Smooth muscle cell (in vitro differentiated cells): ENCODE measurements around the gene PKP2. TPM values are rescaled to one million over a fixed set of nuclear protein-coding genes. Genes with fewer than 3 reads are reported as not detected.
"Not testable (repeated sequence)": the region's sequence is repeated elsewhere in the genome, so short reads cannot be mapped to it uniquely, and the experiment has no call there.

Experiments
- DNase-seq: peaks from one replicate; lab custom pipeline; 2025; ENCODE audit not compliant: unreplicated experiment; lab: John Stamatoyannopoulos, UW
- H2AFZ ChIP-seq: fragments of 200-600 bp; sonication (generic); 2 replicates; pipeline ENCODE4 v1.6.0; 2016; ENCODE audit warnings: antibody characterized with exemption, low read depth, mild to moderate bottlenecking
- H3F3A ChIP-seq: fragments of 200-600 bp; sonication (generic); 2 replicates; pipeline ENCODE4 v1.6.0; 2017; ENCODE audit warnings: antibody characterized with exemption, low read depth
- H3K27ac ChIP-seq: fragments of 200-600 bp; sonication (generic); 2 replicates; pipeline ENCODE4 v1.5.1; 2016; ENCODE audit warnings: low read depth, mild to moderate bottlenecking
- H3K27me3 ChIP-seq: fragments of 200-600 bp; sonication (generic); 2 replicates; pipeline ENCODE4 v1.6.1; 2016; ENCODE audit warnings: low read depth, mild to moderate bottlenecking
- H3K36me3 ChIP-seq: fragments of 200-600 bp; sonication (generic); 2 replicates; pipeline ENCODE4 v1.5.1; 2016; ENCODE audit warnings: low read depth
- H3K4me1 ChIP-seq: fragments of 200-600 bp; sonication (generic); 2 replicates; pipeline ENCODE4 v1.5.1; 2016; ENCODE audit warnings: low read depth
- H3K4me2 ChIP-seq: fragments of 200-600 bp; sonication (generic); 2 replicates; pipeline ENCODE4 v1.6.0; 2016; ENCODE audit warnings: mild to moderate bottlenecking
- H3K4me3 ChIP-seq: fragments of 200-600 bp; sonication (generic); 2 replicates; pipeline ENCODE4 v1.5.1; 2016; ENCODE audit warnings: mild to moderate bottlenecking
- H3K79me2 ChIP-seq: fragments of 200-600 bp; sonication (generic); 2 replicates; pipeline ENCODE4 v1.6.0; 2016; ENCODE audit warnings: low read depth, mild to moderate bottlenecking
- H3K9ac ChIP-seq: fragments of 200-600 bp; sonication (generic); 2 replicates; pipeline ENCODE4 v1.6.0; 2016; ENCODE audit warnings: low read depth
- H3K9me3 ChIP-seq: fragments of 200-600 bp; sonication (generic); replicated peaks from 2 replicates; pipeline ENCODE4 v1.5.1; 2016; ENCODE audit warnings: low read depth
- H4K20me1 ChIP-seq: fragments of 200-600 bp; sonication (generic); 2 replicates; pipeline ENCODE4 v1.6.0; 2016; ENCODE audit warnings: low read depth
- CTCF ChIP-seq: fragments of 200-600 bp; sonication (generic); IDR thresholded peaks from 2 replicates; pipeline ENCODE4 v1.5.1; 2017; ENCODE audit warnings: borderline replicate concordance, mild to moderate bottlenecking, antibody characterized with exemption; ENCODE audit not compliant: insufficient read depth, poor library complexity, severe bottlenecking
- WGBS: methylation state at CpG from one replicate; pipeline ENCODE4 v1.1.7; 2016; ENCODE audit warnings: low lambda C conversion rate; 5-methylcytosine and 5-hydroxymethylcytosine counted together
- polyA plus RNA-seq: library from polyadenylated mRNA; unstranded; fragments of >200 nt; fragmentation: Nextera tagmentation; extraction: Ambion mirVana; gene quantifications from 2 replicates; pipeline ENCODE4 v1.2.1, GENCODE V29; 2016
- total RNA-seq: library from RNA; depleted of rRNA; stranded (reverse); fragments of >200 nt; gene quantifications from 2 replicates; pipeline ENCODE4 v1.2.3, GENCODE V29; 2014

PKP2 gene
- total and polyA plus RNA-seq, 2 experiments from 2014 or later: 7.3 to 22.3 TPM

GRCh38 chr12:32881702-32882101 is 14.9 kb downstream of the PKP2 start:
- H2AFZ ChIP-seq: no peak overlapping the region
- H3K36me3 ChIP-seq: no peaks in the 10 kb centered on the region
- no peak overlapping the region for H3K27ac ChIP-seq
- H3K4me3 ChIP-seq: no peak overlapping the region
- H4K20me1 ChIP-seq: no peaks in the 10 kb centered on the region
- H3F3A ChIP-seq: peaks cover 12% of the 10 kb centered on the region
- no peak overlapping the region for H3K9ac ChIP-seq
- H3K79me2 ChIP-seq: peaks cover 84% of the 10 kb centered on the region
- no peaks in the 10 kb centered on the region for H3K27me3 ChIP-seq
- DNase-seq: no peak
- WGBS: 54% methylated on average over 7 of the region's 7 CpGs
- peaks cover 14% of the 10 kb centered on the region for H3K4me1 ChIP-seq
- no peaks in the 10 kb centered on the region for H3K9me3 ChIP-seq
- no peak overlapping the region for H3K4me2 ChIP-seq
- TF ChIP-seq CTCF: no peak

- peak overlapping the region; percentile 33 for H3K27ac ChIP-seq
- H3K9me3 ChIP-seq: no peaks in the 10 kb centered on the region
- DNase-seq: no peak
- H4K20me1 ChIP-seq: no peaks in the 10 kb centered on the region
- H3K27me3 ChIP-seq: no peaks in the 10 kb centered on the region
- peaks cover 12% of the 10 kb centered on the region for H3K4me1 ChIP-seq
- peaks cover 82% of the 10 kb centered on the region for H3K79me2 ChIP-seq
- no peaks in the 10 kb centered on the region for H3K36me3 ChIP-seq
- no peak for TF ChIP-seq CTCF
- peaks cover 12% of the 10 kb centered on the region for H3F3A ChIP-seq
- H3K4me2 ChIP-seq: peak overlapping the region; percentile 8
- H3K4me3 ChIP-seq: no peak overlapping the region
- H2AFZ ChIP-seq: no peak overlapping the region
- no peak overlapping the region for H3K9ac ChIP-seq
- WGBS: 26% methylated on average over 3 of the region's 3 CpGs
Observed at GRCh38 chr12:32881107-32881506, 15.5 kb downstream of the PKP2 start.

- not testable (repeated sequence) for H4K20me1 ChIP-seq, H3K4me2 ChIP-seq, H2AFZ ChIP-seq, H3K36me3 ChIP-seq, H3K27ac ChIP-seq, H3K9ac ChIP-seq, DNase-seq, H3K4me1 ChIP-seq, H3K9me3 ChIP-seq, H3K4me3 ChIP-seq, H3K27me3 ChIP-seq
- WGBS: 98% methylated on average over 7 of the region's 7 CpGs
- H3K79me2 ChIP-seq: peaks cover 69% of the 10 kb centered on the region
- H3F3A ChIP-seq: peaks cover 12% of the 10 kb centered on the region
Observed at GRCh38 chr12:32879066-32879465, 17.5 kb downstream of the PKP2 start.

- peaks cover 64% of the 10 kb centered on the region for H3K79me2 ChIP-seq
- peaks cover 6% of the 10 kb centered on the region for H3F3A ChIP-seq
- H3K27me3 ChIP-seq: no peaks in the 10 kb centered on the region
- peaks cover 8% of the 10 kb centered on the region for H3K4me1 ChIP-seq
- H3K27ac ChIP-seq: no peak overlapping the region
- H3K9me3 ChIP-seq: no peaks in the 10 kb centered on the region
- H3K9ac ChIP-seq: no peak overlapping the region
- no peak overlapping the region for H3K4me2 ChIP-seq
- H4K20me1 ChIP-seq: no peaks in the 10 kb centered on the region
- no peaks in the 10 kb centered on the region for H3K36me3 ChIP-seq
- H3K4me3 ChIP-seq: no peak overlapping the region
- no peak overlapping the region for H2AFZ ChIP-seq
- no peak for DNase-seq
- WGBS: 93% methylated on average over 29 of the region's 29 CpGs
- TF ChIP-seq CTCF: no peak
Observed at GRCh38 chr12:32877601-32878459, 18.7 kb downstream of the PKP2 start.
